ENCODE data around the gene ANKRD40.

The ANKRD40 gene

DNA sequence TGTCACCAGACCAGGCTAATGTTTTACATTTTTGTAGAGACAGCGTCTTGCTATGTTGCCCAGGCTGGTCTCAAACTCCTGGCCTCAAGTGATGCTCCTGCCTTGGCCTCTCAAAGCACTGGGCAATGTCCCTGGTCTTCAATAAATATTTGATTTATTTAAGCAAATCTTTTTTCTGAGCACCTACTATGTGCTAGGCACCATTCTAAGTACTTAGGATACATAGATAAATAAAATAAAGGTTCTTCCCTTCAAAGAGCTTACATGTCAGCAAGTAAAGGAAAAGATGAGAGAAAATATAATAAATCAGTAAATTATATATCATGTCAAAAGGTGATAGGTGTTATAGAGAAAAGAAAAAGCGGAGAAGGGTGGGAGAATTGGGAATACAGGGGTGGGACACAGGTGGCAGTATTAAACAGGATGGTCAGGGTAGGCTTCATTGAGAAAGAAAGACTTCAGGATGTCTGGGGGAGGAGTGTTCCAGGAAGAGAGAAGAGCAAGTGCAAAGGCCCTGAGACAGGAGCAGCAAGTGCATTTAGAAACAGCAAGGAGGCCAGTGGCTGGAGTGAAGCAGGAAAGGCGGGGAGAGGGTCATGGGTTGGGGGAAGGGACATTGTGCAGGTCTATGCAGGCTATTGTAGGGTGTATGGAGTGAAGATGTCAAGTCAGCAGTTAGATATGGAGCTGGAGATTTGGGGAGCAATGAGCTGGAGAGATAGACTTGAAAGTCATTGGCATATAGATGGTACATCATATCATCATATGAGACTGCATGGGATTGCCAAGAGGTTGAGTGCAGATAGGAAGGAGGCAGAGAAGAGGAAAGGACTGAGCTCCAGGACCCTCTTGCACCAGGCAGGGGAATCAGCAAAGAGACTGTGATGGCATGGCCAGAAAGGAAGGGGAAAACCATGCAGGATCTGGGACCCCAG lies 61.7 kb downstream of the ANKRD40 start:
- FAIRE-seq: no peak

Data from islet of Langerhans (tissue), 1 donor.